DOHH2 (cell line): ENCODE results near the gene IL23R.
"Not testable (repeated sequence)": the region's sequence is repeated elsewhere in the genome, so short reads cannot be mapped to it uniquely, and the experiment has no call there.

ENCODE experiments used
- H3F3A ChIP-seq: fragments of 200-600 bp; sonication (generic), shearing (Covaris generic); 2 replicates; pipeline ENCODE4 v1.6.0; 2016; ENCODE audit warnings: antibody characterized with exemption, mild to moderate bottlenecking; ENCODE audit not compliant: control insufficient read depth, insufficient read depth
- H3K27ac ChIP-seq: fragments of 200-600 bp; sonication (generic); 2 replicates; pipeline ENCODE4 v1.5.1; 2014; ENCODE audit warnings: low read depth, mild to moderate bottlenecking, low read length, moderate library complexity
- H3K27me3 ChIP-seq: fragments of 200-600 bp; sonication (generic); 2 replicates; pipeline ENCODE4 v1.6.1; 2014; ENCODE audit warnings: mild to moderate bottlenecking, low read length, mixed read lengths; ENCODE audit not compliant: control insufficient read depth
- H3K36me3 ChIP-seq: fragments of 200-600 bp; sonication (generic); 2 replicates; pipeline ENCODE4 v1.6.1; 2014; ENCODE audit warnings: mild to moderate bottlenecking, low read length, moderate library complexity, mixed read lengths; ENCODE audit not compliant: control insufficient read depth
- H3K4me1 ChIP-seq: fragments of 200-600 bp; sonication (generic); 2 replicates; pipeline ENCODE4 v1.6.1; 2014; ENCODE audit warnings: mild to moderate bottlenecking, low read length, mixed read lengths; ENCODE audit not compliant: control insufficient read depth
- H3K4me2 ChIP-seq: fragments of 200-600 bp; sonication (generic); 2 replicates; pipeline ENCODE4 v1.6.0; 2014; ENCODE audit warnings: mild to moderate bottlenecking, low read length, moderate library complexity
- H3K4me3 ChIP-seq: fragments of 200-600 bp; sonication (generic); 2 replicates; pipeline ENCODE4 v1.5.1; 2014; ENCODE audit warnings: mild to moderate bottlenecking, low read length, mixed read lengths
- H3K79me2 ChIP-seq: fragments of 200-600 bp; sonication (generic); 2 replicates; pipeline ENCODE4 v1.6.1; 2014; ENCODE audit warnings: mild to moderate bottlenecking, low read length, mixed read lengths; ENCODE audit not compliant: control insufficient read depth
- H3K9me2 ChIP-seq: fragments of 200-600 bp; sonication (generic); replicated peaks from 2 replicates; pipeline ENCODE4 v1.6.1; 2014; ENCODE audit warnings: mild to moderate bottlenecking, low read length, mixed read lengths; ENCODE audit not compliant: control insufficient read depth
- H3K9me3 ChIP-seq: fragments of 200-600 bp; sonication (generic); 2 replicates; pipeline ENCODE4 v1.6.1; 2014; ENCODE audit warnings: antibody characterized with exemption, low read length, mixed read lengths; ENCODE audit not compliant: control insufficient read depth, insufficient read depth
- H4K20me1 ChIP-seq: fragments of 200-600 bp; sonication (generic); 2 replicates; pipeline ENCODE4 v1.6.0; 2014; ENCODE audit warnings: low read depth, mild to moderate bottlenecking, antibody characterized with exemption, low read length, moderate library complexity; ENCODE audit not compliant: control insufficient read depth, insufficient read depth
- EZH2phosphoT487 ChIP-seq: fragments of 200-600 bp; sonication (generic); IDR thresholded peaks from 2 replicates; pipeline ENCODE4 v1.6.1; 2017; ENCODE audit warnings: borderline replicate concordance, mild to moderate bottlenecking, antibody characterized with exemption, low read length, moderate library complexity, mixed read lengths
- TF ChIP-seq, protein P1 (sequence below): fragments of 200-600 bp; sonication (generic); IDR thresholded peaks from one replicate; pipeline ENCODE4 v1.5.1; 2014; ENCODE audit warnings: antibody characterized with exemption, mild to moderate bottlenecking, low read depth, low read length; ENCODE audit not compliant: poor library complexity, severe bottlenecking

IL23R gene

DNA sequence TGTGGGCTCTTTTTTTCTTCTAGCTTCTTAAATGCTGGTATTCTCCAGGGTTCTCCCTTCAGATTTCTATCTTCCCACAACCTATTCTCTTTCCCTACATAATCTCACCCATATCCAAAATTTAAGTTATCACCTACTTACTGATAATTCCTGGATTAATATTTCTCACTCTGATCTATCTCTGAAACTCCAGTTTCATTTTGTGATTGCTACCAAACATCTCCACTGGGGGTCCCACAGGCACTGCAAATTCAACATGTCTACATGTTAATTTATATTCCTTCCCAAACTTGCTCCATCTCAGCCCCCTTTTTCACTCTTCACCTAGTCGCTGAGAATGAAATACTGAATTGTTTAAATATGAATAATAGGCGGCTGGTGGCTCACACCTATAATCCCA is 21.6 kb upstream of the IL23R start:
- TF ChIP-seq, protein P1, sequence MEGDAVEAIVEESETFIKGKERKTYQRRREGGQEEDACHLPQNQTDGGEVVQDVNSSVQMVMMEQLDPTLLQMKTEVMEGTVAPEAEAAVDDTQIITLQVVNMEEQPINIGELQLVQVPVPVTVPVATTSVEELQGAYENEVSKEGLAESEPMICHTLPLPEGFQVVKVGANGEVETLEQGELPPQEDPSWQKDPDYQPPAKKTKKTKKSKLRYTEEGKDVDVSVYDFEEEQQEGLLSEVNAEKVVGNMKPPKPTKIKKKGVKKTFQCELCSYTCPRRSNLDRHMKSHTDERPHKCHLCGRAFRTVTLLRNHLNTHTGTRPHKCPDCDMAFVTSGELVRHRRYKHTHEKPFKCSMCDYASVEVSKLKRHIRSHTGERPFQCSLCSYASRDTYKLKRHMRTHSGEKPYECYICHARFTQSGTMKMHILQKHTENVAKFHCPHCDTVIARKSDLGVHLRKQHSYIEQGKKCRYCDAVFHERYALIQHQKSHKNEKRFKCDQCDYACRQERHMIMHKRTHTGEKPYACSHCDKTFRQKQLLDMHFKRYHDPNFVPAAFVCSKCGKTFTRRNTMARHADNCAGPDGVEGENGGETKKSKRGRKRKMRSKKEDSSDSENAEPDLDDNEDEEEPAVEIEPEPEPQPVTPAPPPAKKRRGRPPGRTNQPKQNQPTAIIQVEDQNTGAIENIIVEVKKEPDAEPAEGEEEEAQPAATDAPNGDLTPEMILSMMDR = peak; percentile 48
- TF ChIP-seq EZH2phosphoT487 = no peak
- peaks cover 18% of the 10 kb centered on the region for H3K4me1 ChIP-seq
- no peak overlapping the region for H3K4me3 ChIP-seq
- H3K9me3 ChIP-seq = no peaks in the 10 kb centered on the region
- H3K79me2 ChIP-seq = no peaks in the 10 kb centered on the region
- H3K27ac ChIP-seq = no peak overlapping the region
- no peaks in the 10 kb centered on the region for H3K27me3 ChIP-seq
- H3K4me2 ChIP-seq = no peak overlapping the region
- H3F3A ChIP-seq = no peaks in the 10 kb centered on the region
- no peaks in the 10 kb centered on the region for H4K20me1 ChIP-seq
- no peaks in the 10 kb centered on the region for H3K9me2 ChIP-seq
- no peaks in the 10 kb centered on the region for H3K36me3 ChIP-seq

GRCh38 chr1:67146101-67146500 is 20.2 kb upstream of the IL23R start:
- no peak overlapping the region for H3K4me2 ChIP-seq
- H4K20me1 ChIP-seq = no peaks in the 10 kb centered on the region
- TF ChIP-seq, protein P1 = no peak
- no peak for TF ChIP-seq EZH2phosphoT487
- no peak overlapping the region for H3K27ac ChIP-seq
- H3K79me2 ChIP-seq = no peaks in the 10 kb centered on the region; the same call in 1 of the 2 replicates
- no peaks in the 10 kb centered on the region for H3K9me2 ChIP-seq
- H3K9me3 ChIP-seq = no peaks in the 10 kb centered on the region
- H3F3A ChIP-seq = no peaks in the 10 kb centered on the region
- no peak overlapping the region for H3K4me3 ChIP-seq
- no peaks in the 10 kb centered on the region for H3K36me3 ChIP-seq
- H3K27me3 ChIP-seq = no peaks in the 10 kb centered on the region
- H3K4me1 ChIP-seq = peaks cover 25% of the 10 kb centered on the region

GRCh38 chr1:67146539-67146938 is 19.7 kb upstream of the IL23R start:
- Histone ChIP-seq H3F3A (no peaks in the 10 kb centered on the region), H3K4me1 (peaks cover 28% of the 10 kb centered on the region), H3K9me3 (no peaks in the 10 kb centered on the region), H3K36me3 (no peaks in the 10 kb centered on the region), H3K79me2 (no peaks in the 10 kb centered on the region; the same call in 1 of the 2 replicates), H3K4me3 (no peak overlapping the region), H3K27ac (no peak overlapping the region), H3K4me2 (no peak overlapping the region), H4K20me1 (no peaks in the 10 kb centered on the region), H3K9me2 (no peaks in the 10 kb centered on the region), H3K27me3 (no peaks in the 10 kb centered on the region)
- TF ChIP-seq, protein P1 = no peak
- TF ChIP-seq EZH2phosphoT487 = no peak

DNA sequence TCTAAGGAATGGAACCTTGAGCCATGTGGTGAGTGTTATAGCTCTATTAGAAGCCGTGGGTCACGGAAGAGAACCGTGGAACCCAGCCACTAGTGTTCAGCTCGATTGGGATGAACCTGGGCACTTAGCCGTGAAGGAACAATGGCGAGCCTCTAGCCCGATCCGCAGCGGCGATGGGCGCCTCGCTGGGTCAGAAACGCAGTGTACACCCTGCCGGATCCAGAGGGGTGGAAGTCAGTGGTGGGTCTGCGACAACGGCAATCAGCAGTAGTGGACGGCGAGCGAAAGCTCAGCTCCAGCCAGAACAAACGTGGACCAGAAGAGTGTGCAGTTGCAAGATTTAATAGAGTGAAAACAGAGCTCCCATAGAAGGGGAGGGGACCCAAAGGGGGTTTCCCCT is 18.3 kb upstream of the IL23R start:
- H3K27me3 ChIP-seq, H3K79me2 ChIP-seq, H3K4me3 ChIP-seq, H3K9me2 ChIP-seq, H3K4me2 ChIP-seq, H3K9me3 ChIP-seq, H4K20me1 ChIP-seq, H3K36me3 ChIP-seq, H3F3A ChIP-seq, H3K27ac ChIP-seq: not testable (repeated sequence)
- peaks cover 28% of the 10 kb centered on the region for H3K4me1 ChIP-seq
